ENCODE measurements around the gene SIK3. TPM values are rescaled to one million over a fixed set of nuclear protein-coding genes. Genes with fewer than 3 reads are reported as not detected.

SIK3 gene
- total RNA-seq, 2 experiments from 2014 or later: 41.4 to 41.9 TPM

DNA sequence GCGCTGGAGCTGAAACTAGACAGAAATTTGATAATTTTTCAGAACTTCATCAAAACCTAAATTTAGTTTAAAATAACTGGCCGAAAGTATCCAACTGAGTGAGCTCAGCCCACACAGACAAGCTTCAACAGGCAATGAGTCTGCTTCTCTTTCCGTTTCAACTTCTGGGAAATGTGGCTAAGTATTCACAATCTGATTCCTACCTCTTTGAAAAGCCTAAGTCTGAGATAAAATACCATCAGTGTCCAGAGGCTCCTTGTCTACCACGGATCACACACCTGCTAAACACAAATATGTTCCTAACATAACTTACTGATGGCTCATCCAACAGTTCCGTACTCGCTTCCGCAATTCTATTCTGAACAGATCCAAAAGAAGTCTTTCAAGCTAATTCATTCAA, 8.5 kb downstream of the SIK3 start:
- ChIA-PET POLR2A (interaction anchor here (0.7 to 1.3 kb wide), 2 partner anchors 9 to 10 kb away, joined by 3 to 4 read pairs; partner anchors contain the start of gene SIK3), CTCF (interaction anchor here (0.7 to 0.9 kb wide), 2 partner anchors 40 to 63 kb away, joined by 3 to 4 read pairs; no protein-coding TSS in a partner anchor)

DNA sequence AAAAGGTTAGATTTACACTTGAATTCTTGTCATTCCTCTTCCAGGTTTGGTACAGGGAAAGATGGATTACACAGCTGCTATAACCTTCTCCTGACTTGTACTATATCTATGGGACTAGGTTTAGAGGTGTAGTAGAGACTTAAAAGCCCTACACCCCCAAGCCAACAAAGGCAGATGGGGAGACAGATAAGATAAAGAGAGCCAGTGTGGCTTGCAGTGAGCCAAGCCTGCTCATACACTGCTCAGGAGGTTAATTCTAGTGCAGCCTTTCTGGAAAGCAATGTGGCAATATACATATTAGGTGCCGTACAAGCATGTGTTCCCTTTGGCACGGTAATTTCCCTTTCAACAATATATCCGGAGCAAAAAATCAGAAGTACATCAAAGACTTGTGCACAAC, 10.8 kb downstream of the SIK3 start:
- CTCF ChIA-PET: no interaction called here
- POLR2A ChIA-PET: no interaction called here

DNA sequence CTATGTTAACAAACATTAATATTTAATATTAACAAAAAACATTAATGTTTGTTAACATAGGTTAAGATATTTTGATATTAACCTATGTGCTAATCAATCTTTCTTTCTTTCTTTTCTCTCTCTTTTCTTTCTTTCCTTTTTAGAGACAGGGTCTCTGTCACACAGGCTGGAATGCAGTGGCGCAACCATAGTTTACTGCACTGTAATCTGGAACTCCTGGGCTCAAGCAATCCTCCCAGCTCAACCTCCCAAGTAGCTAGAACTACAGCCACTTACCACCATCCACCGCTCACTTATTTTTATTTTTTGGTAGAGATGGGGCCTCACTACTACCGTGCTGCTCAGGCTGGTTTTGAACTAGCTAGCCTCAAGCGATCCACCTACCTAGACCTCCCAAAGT, 13.2 kb downstream of the SIK3 start:
- ChIA-PET POLR2A (no interaction called here), CTCF (interaction anchor here (0.6 kb wide), 1 partner anchor 198 kb away, joined by 3 read pairs; no protein-coding TSS in a partner anchor)

DNA sequence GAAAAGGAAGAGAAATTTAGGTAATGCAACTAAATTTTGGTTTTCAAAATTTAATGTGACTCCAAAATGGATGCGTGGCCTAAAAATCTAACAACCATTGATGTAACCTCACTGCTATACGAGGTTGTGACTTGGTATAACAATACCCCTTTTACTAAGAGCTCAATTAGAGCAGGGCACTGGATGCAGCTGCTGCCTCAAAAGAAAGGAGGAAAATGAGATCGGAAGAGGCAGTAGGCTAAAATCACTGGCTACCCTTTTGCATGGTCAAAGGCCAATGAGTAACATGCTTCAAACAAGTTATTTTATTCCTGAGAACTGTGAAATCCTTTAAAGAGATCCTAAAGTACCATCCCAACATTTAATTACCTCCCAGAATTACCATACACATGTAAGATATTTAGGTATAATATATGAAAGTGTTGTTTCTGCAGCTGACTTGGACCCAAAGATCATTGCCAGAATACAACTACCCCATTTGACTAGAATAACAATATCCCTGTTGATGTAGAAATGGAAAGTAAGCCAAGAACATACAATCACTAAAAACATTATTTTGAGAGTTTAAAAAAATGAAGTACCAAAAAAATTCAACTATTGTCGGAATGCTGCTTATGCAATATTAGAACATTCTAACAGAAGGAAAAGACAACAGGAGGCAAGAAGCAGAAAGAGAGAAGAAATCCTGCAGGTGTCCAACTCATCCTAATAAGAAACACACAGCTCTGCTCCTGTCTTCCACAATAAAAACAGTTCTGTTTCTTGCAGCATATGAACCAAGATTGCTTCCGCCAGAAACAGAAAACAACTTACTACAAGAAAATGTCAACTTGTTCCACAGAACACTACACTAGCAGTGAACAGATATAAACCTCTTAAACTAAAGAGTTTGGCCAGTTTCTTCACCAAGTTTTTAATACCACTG, 15.0 kb downstream of the SIK3 start:
- POLR2A ChIA-PET: no interaction called here
- CTCF ChIA-PET: no interaction called here

DNA sequence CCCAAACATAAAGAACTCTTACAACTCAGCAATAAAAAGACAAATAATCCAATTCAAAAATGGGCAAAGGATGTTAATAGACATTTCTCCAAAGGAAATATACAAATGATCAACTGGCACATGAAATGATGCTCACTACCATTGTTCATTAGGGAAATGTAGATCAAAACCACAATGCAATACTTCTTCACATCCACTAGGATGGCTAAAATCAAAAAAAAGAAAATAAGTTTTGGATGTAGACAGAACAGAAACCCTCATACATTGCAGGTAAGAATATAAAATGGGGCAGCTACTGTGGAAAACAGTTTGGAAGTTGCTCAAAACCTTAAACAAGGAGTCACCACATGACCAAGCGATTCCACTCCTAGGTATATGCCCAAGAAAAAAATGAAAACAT, 16.3 kb downstream of the SIK3 start:
- POLR2A ChIA-PET: no interaction called here
- CTCF ChIA-PET: no interaction called here

DNA sequence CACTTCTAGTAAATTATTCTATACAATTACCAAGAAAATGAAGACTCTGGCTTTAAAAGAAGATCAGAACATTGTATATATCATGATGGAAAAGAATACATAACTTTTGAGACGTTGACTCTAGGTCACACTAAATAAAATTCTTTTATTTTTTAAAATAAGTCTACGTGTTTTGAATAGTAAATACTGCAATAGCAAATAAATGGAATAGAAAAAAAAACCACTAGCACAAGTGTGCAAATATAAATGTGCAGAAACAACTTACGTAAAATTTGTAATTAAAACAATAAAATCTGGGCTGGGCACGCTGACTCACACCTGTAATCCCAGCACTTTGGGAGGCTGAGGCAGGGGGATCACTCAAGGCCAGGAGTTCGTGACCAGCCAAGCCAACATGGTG, 17.9 kb downstream of the SIK3 start:
- ChIA-PET POLR2A (no interaction called here), CTCF (interaction anchor here (0.6 kb wide), 1 partner anchor 9 kb away, joined by 3 read pairs; no protein-coding TSS in a partner anchor)

DNA sequence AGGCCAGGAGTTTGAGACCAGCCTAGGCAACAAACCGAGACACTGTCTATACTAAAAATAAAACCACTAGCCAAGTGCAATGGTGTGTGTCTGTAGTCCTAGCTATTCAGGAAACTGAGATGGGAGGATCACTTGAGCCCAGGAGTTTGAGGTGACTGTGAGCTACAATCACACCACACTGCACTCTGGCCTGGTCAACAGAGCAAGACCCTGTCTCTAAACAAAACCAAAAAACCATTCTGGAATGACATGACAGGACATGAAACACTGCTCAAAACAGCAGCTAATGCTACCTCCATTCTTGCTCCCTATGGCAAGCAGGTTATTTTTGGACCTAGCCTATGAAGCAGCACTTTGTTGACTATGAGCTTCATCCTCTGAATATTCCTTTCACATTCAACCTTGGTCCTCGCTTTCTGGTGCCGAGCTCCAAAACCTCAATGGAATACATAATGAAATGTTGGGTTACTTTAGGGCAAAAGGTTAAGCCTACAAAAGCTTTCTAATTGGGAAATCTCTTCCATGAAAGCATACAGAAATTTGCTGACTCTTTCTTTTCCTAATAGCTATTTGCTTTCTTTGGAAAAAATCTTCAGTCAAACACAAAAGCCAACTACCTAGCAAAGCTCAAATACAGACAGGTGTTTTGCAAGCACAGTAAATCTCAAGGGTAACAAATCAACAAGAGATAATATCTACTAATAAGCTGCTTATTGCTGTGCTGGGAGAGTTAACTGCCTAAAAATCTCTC, 21.1 kb downstream of the SIK3 start:
- ChIA-PET CTCF (no interaction called here), POLR2A (interaction anchor here (0.5 kb wide), 1 partner anchor 16 kb away, joined by 3 read pairs; no protein-coding TSS in a partner anchor)

DNA sequence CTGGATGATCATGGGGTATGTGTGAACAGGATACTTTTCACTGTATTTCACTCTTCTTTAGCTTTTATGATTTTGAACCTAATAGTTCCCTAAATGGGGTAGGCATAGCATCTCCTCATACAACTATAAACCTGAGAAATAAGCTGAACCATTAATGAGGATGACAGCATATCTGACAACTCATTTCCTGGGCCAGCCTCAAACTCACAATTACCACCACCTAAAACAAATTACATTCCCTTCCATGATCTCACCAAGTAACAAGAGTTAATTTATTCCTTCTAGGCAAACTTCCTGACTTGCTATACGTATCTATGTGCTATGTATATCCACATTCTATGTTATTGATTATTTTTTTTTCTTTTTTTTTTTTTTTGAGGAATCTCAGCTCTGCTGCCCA, 23.0 kb downstream of the SIK3 start:
- ChIA-PET POLR2A (interaction anchor here (0.6 kb wide), 3 partner anchors 17 to 186 kb away, joined by 3 to 5 read pairs (median 4); no protein-coding TSS in a partner anchor), CTCF (interaction anchor here (0.6 to 1.3 kb wide), 5 partner anchors 10 to 239 kb away, joined by 3 to 4 read pairs (median 3); partner anchors contain the start of gene SIDT2)

DNA sequence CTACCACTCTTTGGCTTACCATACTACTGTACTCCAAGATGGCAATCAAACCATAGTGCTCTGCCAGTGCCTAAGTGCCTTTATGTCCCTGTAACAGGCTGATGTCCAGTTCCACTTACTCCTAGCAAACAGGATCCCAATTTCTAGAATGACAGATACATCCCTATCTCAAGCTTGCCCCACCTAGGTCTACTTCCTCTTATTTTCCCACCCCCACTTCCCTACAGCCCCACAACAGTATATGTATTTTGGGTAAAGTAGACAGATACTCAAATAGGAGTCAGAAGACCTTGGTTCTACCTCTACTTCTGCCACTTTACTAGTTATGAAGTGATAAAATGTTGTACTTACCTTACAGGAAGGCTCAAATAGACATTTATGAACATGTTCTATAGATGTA, 24.1 kb downstream of the SIK3 start:
- POLR2A ChIA-PET: interaction anchor here (0.6 to 1.7 kb wide), 4 partner anchors 11 to 203 kb away, joined by 3 to 18 read pairs (median 4); no protein-coding TSS in a partner anchor
- CTCF ChIA-PET: interaction anchor here (0.9 to 1.3 kb wide), 5 partner anchors 9 to 283 kb away, joined by 3 to 5 read pairs (median 4); partner anchors contain the start of gene APOA5

DNA sequence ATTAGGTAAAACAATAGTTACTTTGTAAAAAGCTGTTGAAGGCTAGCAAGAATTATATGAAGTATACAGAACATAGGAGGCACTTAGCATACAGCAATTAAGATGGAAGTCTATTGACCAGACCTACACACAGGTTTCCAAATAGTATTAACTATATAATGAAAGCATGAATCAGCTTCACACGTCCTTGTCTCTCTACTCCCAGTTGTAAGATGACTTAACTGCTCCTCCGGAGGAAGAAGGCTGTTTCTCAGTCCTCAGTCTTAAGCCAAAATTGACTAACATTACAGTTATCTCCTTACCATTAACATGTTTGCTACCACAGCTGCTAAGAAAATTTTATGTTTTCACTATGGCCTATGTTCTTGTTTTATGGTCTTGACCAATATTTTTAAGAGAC, 24.7 kb downstream of the SIK3 start:
- POLR2A ChIA-PET: interaction anchor here (0.6 to 1.7 kb wide), 4 partner anchors 10 to 203 kb away, joined by 3 to 18 read pairs (median 4); no protein-coding TSS in a partner anchor
- CTCF ChIA-PET: interaction anchor here (1.0 to 1.4 kb wide), 5 partner anchors 10 to 283 kb away, joined by 4 to 5 read pairs (median 4); partner anchors contain the start of gene APOA5

DNA sequence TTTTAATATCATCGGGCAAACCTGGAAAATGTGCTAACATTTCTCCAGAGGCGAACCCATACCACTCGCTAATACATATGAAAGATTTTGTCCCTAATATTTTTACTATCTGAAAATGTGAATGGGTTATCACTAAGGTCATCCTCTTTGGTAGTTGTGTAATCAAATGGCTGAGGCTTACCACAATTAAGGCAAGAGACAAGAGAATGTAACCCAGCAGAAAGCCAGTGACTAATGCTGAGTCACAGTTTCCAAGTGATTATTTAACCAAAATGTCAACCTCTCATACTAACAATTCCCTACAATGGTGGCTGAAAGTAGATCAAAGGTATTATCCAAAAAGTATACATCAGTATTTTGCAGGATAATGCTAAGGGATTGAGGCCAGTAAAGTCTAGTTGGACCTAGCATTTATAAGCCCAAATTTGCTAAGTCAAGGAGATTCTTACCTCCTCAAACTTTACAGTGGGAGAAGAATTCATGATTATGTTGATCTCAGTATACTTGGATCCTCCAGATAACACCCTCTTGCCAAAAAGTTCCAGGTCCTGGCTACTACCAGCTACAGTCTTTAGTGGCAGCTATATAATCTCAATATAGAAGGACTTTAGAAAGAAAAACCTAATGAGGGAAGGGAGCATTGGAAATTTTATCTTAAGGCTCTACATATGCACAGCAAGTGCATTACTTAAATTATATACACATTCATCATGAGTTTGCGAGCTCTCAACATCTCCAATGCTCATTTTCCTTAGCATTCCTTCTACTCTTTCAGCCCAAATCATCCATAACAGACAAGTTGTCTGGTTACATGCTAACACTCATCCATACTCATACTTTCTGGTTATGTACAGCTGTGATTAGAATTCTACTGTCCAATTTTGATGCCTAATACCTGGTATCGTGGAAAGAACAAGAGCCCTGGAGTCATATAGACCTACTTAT, 25.4 kb downstream of the SIK3 start:
- CTCF ChIA-PET: interaction anchor here (1.0 to 1.4 kb wide), 6 partner anchors 10 to 282 kb away, joined by 3 to 5 read pairs (median 4); partner anchors contain the start of gene APOA5
- POLR2A ChIA-PET: interaction anchor here (0.9 to 1.7 kb wide), 3 partner anchors 10 to 59 kb away, joined by 3 to 18 read pairs (median 4); no protein-coding TSS in a partner anchor

DNA sequence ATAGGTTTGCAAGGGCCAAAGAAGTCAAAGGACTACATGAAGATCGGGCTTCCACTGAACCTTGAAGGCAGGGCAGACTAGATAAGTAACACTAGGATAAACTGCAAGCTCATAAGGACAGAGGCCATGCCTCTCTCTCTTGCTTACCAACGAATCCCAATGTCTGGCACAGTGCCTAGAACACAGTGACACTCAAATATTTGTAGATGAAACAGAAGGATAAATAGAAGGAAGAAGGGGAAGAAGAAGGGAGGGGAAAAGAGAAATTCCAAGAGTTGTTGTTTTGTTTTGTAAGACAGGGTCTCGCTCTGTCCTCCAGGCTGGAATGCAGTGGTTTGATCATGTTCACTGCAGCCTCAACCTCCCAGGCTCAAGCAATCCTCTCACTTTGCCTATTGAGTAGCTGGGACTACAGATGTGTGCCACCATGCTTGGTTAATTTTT, 26.9 kb downstream of the SIK3 start:
- CTCF ChIA-PET: interaction anchor here (0.7 to 1.2 kb wide), 3 partner anchors 9 to 51 kb away, joined by 3 to 5 read pairs (median 3); no protein-coding TSS in a partner anchor
- POLR2A ChIA-PET: interaction anchor here (0.5 to 0.7 kb wide), 2 partner anchors 65 to 122 kb away, joined by 3 to 4 read pairs; no protein-coding TSS in a partner anchor

DNA sequence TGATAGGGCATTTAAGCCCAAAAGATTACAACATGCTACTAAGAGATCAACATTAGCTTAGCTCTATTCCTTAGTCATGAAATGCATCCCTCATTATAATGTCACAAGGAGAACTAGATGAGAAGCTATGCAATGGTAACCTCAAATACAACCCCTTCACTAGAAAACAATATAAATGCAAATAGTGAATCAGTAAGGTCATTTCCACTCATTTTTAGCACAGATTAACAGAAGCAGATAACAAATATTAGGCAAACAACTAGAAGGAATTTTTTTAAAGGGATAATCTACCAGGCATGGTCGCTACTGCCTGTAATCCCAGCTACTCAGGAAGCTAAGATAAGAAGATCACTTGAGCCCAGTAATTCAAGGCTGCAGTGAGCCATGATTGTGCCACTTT, 28.2 kb downstream of the SIK3 start:
- POLR2A ChIA-PET: no interaction called here
- CTCF ChIA-PET: interaction anchor here (0.5 to 0.8 kb wide), 2 partner anchors 146 to 166 kb away, joined by 3 to 4 read pairs; no protein-coding TSS in a partner anchor

DNA sequence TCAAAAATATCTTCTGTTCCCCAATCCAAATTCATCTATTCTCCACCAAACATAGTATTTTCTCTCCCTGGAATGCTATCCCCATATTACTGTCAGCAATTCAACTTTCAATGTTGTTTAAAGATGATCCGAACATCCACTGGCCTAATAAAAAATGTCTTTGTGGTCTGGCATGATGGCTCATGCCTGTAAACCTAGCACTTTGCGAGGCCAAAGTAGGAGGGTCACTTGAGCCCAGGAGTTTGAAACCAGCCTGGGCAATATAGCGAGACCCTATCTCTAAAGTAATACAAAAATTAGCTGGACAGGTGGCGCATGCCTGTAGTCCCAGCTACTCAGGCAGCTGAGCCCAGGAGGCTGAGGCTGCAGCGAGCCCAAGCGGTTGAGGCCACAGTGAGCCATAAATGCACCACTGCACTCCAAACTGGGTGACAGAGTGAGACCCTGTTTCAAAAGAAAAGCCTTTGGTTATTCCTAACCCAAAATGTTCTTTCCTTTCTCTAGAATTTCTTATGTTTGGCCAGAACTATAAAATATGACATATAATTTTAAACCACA, 29.8 kb downstream of the SIK3 start:
- ChIA-PET POLR2A (no interaction called here), CTCF (no interaction called here)

DNA sequence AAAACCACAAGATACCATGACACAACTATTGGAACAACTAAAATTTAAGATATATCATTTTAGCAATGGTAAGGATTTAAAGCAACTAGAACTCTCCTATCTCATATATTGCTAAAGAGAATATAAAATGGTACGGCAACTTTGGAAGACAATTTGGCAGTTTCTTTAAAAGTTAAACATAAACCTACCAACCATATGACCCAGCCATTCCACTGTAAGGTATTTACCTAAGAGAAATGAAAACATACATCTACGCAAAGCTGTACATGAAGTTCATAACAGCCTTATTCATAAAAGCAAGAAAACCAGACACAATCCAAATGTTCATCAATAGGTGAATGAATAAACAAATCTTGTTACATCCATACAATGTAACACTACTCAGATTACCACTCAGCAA, 31.3 kb downstream of the SIK3 start:
- ChIA-PET CTCF (no interaction called here), POLR2A (no interaction called here)

DNA sequence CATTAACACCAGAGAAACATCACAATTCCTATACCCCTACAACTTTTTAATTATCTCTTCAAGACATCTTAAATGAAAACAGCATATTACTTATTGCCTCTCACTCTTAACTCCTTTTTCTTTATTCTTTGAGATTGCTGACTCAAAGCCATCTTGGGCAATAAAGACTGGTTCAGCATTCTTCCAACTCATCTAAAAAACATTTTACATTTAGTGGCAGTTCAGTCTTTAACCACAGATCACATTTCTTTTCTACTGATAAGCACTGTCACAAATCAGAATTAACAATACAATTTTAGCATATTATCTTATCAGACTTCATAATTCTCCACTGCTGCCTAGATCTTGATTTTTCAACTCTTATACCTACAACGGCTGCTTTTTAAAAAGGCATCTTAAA, 34.0 kb downstream of the SIK3 start:
- POLR2A ChIA-PET: no interaction called here
- CTCF ChIA-PET: interaction anchor here (0.6 to 1.5 kb wide), 2 partner anchors 10 to 15 kb away, joined by 3 read pairs; no protein-coding TSS in a partner anchor

DNA sequence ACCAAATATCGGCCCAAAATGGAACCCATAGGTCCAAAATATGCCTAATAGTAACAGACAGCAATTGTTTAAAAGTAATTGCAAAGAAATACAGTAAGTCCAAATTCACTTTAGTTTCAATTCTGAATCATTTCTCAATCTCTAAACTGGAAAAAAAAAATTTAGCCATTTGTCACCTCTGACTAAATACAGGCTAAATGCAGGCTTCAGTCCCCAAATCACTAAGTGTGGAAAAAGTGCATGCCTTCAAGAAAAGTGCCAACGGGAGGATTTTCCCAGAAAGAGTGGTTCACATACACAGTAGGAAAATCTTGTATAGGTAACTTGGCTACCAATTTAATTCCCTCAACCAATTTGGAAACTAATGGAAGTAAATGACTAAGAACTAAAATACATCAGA, 35.7 kb downstream of the SIK3 start:
- ChIA-PET POLR2A (interaction anchor here (0.9 to 1.5 kb wide), 6 partner anchors 11 to 76 kb away, joined by 3 to 18 read pairs (median 4); no protein-coding TSS in a partner anchor), CTCF (no interaction called here)

DNA sequence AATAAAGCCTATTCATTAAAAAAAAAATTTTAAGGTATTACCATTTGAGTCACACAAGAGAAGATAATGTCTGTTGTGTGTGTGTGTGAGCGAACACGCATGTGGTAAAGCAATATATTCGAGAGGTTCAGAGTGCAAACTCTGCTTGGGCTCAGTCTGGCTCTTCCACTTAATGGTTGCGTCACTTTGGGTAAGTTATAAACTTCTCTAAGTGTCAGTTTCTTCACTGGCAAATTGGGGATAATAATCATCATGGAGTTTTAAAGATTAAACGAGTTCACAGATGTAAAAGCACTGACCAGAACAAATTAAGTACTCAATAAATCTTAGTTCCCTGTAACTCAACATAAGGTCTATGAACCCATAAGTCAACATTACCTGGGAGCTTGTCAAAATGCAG, 37.0 kb downstream of the SIK3 start:
- POLR2A ChIA-PET: interaction anchor here (0.7 kb wide), 1 partner anchor 16 kb away, joined by 3 read pairs; no protein-coding TSS in a partner anchor
- CTCF ChIA-PET: no interaction called here
